ENCODE results near the gene KIAA0408.
"Not testable (repeated sequence)": the region's sequence is repeated elsewhere in the genome, so short reads cannot be mapped to it uniquely, and the experiment has no call there.

KIAA0408 gene

DNA sequence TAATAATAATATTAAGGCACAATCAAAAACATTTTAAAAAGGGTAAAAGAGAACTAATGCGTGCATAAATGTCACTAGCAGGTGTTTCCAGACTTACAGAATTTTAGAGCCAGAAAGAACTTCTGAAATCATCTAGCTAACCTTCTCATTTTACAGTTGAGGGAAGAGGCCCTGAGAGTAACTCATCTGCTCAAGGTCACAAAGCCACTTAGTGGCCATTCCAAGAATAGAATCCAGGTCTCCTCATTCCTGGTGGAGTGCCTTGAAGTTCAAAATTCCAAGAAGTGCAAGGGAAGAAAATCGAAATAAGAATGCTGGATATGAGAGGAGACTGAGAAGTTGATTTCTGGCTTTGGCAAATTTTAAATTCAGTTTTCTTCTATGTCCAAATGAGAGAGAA lies 3.2 kb upstream of the KIAA0408 start:
- no peak for DNase-seq

DNA sequence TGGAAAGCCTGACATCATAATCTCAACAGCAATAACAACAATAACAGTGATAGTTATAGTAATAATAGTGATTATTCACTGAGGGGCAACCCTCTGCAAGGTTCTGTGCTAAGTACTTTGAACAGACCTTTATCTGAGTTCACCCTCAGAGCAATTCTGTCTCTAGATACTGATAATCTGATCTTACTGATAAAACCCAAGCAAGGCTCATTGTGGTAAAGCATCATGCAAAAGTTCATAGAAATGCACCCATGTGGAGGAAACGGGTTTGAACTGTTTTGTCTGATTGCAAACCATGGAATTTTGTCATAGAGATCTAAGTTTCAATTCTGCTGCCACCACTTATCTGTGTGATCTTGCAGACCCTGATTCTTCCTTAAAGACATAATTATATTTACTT lies 1.3 kb upstream of the KIAA0408 start:
- no peak for DNase-seq

- DNase-seq, result peak; percentile 20
Observed at GRCh38 chr6:127458817-127459216, 372 bp downstream of the KIAA0408 start.

DNA sequence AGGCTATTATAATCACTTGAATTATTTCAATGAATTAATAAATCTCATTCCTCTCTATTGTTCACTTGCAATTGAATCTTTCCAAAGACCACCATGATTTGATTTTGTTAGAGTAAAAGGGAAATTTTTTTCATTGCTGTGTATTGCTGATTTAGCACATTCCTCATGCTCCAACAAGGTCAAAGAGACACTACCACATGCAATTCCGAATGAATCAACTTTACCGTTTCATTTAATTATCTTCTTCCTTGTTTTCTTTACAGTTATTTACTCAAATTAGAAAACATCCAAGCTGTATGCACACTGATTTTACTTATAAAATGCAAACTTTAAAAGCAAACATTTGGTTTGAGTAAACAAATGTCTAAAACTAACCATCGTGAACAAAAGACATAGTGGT lies 967 bp downstream of the KIAA0408 start:
- no peak for DNase-seq

DNA sequence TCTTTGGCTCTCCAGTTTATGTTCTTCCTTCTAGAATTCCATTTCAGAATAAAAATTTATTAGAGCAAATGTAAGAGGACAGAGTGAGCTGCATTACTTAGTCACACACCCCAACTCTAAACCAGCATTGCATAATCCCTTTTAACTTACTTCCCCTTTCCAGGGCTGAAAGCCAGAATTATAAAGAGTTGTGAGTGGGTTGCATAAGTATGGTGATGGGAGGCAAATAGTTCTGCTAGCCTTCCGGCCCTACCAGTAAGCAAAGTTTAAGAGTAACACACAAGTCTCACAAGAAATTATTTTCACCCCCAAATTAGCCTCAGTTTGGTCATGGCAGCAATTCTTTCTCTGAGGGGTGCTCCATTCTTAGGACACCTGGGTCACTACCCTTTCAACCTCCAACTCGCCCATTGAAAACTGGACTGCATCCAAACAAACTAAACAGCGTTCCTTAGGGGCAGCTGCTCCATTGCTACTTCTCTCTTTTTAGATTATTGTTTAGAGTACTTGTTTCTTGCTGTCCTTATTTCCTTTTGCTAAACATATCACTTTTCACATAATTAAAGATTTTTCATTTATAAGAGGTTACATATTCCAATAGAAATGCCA lies 1.6 kb downstream of the KIAA0408 start:
- DNase-seq, result no peak

- no peak for DNase-seq
Observed at GRCh38 chr6:127456465-127456864, 2.7 kb downstream of the KIAA0408 start.

DNA sequence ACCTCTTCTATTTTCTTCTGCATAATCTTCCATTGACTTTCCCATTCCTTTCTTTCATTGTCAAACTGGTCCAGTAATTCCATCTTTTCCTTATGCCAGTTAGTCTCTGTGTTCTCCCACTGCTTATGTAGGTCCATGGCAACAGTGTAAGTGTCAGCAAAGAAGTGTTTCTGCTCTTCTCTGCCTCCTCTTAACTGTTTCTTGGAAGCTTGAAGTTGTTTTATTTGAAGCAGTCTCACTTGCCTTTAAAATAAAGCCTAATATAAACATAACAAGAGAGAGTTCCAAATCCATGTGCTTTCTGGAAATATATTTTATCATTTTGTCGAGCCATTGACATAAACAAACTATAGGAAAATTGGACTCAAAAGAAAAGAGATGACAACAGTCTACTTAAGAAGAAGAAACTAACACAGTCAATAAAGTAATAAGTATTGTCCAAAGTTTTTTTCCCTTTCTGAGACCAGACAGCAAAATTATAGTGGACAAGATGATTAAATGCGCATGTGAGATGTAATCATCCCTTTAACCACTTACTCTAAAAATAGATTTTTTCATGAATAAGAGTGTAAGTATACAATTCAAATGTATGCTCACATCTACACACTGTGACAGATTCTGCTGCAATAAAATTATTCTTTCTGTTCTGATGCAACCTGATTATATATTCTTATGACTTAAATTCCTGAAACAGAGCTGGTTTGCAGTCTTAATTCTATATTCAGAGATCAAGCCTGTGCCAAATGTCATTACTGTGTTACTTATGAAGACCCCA lies 5.2 kb downstream of the KIAA0408 start:
- no peak for DNase-seq

GRCh38 chr6:127452803-127453202 lies 6.4 kb downstream of the KIAA0408 start:
- DNase-seq, result no peak

DNA sequence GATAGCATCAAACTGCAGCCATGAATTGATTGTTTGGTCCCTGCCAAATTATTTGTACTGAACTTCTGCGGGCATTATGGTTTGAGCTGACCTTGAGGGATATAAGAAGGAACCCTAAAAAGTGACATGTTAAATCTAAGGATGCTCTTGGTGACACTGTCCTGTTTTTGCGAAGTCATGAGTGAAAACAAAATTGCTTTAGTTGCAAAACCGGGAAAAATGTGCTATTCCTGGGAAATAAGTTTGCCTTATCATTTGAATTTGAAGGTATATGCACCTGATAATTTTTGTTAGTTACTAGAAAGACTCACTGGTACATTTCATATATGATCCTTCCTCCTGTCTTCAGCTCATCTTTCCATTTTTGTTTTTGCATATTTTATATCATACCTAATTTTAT lies 7.8 kb downstream of the KIAA0408 start:
- no peak for DNase-seq

- DNase-seq, result no peak
Observed at GRCh38 chr6:127447780-127448179, 11.4 kb downstream of the KIAA0408 start.

GRCh38 chr6:127446356-127446755 lies 12.8 kb downstream of the KIAA0408 start:
- DNase-seq, result no peak

- DNase-seq, result no peak
Observed at GRCh38 chr6:127441881-127442280, 17.3 kb downstream of the KIAA0408 start.

- no peak for DNase-seq
Observed at GRCh38 chr6:127439718-127440117, 19.5 kb downstream of the KIAA0408 start.

DNA sequence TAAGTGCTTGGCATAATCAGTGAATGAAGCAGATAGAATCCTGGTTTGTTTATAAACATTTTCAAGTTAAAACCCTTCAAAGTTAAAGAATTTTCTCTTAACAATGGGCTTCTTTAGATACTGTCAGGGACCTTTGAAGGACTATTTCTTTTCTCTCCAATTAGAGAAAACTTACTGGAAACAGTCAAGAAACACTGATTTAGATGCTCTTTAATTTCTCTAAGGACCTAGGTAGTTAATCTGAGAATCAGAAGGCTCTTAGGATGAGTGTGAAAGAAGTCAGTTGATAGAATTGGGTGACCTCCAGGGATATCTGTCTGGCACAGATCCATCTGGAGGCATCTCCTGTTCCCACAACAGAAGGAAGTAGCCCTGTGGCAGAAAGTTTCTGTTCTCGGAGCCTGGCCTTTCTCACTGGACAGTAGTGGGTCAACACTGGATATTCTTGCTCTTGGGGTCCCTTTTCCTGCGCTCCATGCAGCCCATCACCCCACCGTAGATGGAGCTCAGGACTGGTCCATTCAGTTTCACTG lies 22.5 kb downstream of the KIAA0408 start:
- no peak for DNase-seq

GRCh38 chr6:127435626-127436220 lies 23.5 kb downstream of the KIAA0408 start:
- DNase-seq, result no peak

DNA sequence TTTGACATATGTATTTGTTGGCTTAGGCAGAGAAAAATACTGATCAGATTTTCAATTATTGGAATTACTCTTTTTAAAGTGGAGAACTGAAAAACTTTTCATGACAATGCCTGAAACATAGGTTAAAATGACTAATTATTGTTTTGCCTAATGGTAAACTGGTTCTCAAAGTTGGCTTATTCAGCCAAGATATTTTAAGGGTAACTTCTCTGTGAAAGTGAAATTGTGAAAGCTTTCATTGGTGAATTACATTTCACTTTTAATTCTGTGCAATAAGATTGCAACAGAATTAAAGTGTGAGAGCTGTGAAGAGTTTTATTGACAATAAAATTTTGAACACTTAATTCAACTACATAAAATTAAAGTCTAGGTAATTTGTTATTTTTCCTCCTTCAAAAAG lies 24.5 kb downstream of the KIAA0408 start:
- DNase-seq, result no peak

- not testable (repeated sequence) for DNase-seq
Observed at GRCh38 chr6:127428562-127428961, 30.6 kb downstream of the KIAA0408 start.

GRCh38 chr6:127423921-127424320 lies 35.3 kb downstream of the KIAA0408 start:
- no peak for DNase-seq

DNA sequence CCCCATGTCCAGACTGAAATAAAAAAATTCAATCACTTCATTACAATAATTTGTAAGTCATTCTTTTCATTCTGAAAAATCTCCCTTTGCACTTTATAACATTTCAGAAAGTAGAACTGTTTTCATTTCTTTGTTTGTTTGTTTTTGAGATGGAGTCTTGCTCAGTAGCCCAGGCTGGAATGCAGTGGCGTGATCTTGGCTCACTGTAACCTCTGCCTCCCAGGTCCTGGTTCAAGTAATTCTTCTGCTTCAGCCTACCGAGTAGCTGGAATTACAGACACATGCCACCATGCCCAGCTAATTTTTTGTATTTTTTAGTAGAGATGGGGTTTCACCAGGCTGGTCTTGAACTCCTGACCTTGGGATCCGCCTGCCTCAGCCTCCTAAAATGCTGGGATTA lies 38.0 kb downstream of the KIAA0408 start:
- DNase-seq, result not testable (repeated sequence)

GRCh38 chr6:127420556-127420955 lies 38.6 kb downstream of the KIAA0408 start:
- peak; percentile 84 for DNase-seq

- DNase-seq, result no peak
Observed at GRCh38 chr6:127415096-127415495, 44.1 kb downstream of the KIAA0408 start.

DNA sequence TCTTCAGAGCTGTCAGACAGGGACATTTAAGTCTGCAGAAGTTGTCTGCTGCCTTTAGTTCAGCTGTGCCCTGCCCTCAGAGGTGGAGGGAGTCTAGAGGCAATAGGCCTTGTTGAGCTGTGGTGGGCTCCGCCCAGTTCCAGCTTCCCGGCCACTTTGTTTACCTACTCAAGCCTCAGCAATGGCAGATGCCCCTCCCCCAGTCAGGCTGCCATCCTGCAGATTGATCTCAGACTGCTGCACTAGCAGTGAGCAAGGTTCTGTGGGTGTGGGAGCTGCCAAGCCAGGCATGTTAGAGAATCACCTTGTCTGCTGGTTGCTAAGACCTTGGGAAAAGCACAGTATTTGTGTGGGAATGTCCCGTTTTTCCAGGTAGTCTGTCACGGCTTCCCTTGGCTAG lies 46.1 kb downstream of the KIAA0408 start:
- DNase-seq, result peak; percentile 68

- DNase-seq, result not testable (repeated sequence)
Observed at GRCh38 chr6:127412016-127412415, 47.2 kb downstream of the KIAA0408 start.
